Measurements from ENCODE around the gene GTPBP3.
"Not testable (repeated sequence)": the region's sequence is repeated elsewhere in the genome, so short reads cannot be mapped to it uniquely, and the experiment has no call there.

Gene GTPBP3

DNA sequence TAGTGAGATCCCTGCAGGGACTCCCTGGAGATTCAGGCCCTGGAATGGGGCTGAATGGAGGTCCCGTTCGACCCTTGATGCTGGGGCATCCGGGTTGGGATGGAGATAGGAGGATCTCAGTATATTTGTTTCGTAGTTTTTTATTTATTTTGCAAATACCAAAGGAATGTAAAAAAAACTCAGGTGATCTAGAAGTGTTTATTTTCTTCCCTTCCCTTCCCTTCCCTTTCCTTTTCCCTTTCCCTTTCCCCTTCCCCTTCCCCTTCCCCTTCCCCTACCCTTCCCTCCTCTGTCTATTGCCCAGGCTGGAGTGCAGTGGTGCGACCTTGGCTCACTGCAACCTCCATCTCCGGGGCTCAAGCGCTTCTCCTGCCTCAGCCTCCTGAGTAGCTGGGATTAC is 4.5 kb downstream of the GTPBP3 start:
- no peak for DNase-seq

DNA sequence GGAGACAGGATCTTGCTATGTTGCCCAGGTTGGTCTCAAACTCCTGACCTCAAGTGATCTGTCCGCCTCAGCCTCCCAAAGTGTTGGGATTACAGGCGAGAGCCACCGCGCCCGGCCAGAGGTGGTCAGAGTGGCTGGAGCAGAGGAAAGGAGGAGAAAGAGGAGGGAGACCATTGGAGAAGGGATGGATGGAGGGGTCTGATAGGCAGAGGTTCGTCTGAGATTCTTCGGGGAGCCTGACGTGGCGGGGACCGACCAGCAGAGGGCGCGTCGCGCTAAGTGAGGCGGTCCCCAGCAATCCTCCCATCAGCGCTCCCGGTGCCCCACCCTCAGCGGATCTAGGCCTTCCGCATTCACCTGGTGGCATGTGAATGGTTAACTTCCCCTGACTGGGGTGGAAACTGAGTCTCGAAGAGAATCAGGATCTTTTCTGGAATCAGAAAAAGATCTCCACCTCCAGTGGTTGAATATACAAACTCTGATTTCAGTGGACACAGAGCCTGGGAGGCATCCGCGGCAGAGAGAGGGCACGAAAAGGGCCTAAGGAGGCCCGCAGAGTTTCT is 8.8 kb downstream of the GTPBP3 start:
- DNase-seq: peak; percentile 83

DNA sequence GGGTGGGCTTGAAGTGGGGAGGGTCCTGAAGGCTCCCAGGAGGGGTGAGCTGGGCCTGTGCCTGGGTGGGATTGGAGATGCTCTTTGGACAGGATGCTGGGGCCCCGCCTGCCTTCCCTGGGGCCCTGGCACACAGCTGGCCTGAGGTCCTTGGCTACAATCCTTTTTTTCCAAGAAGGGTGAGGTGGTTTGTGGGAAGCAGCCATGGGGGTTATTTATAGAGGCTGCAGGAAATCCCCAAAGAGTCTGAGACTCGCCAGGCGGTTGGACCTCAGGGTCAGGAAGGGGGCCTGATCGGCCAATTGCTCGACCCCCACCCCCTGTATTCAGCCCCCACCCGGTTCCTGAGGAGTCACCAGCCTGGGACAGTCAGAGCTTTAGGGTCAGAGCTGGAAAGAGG is 10.0 kb downstream of the GTPBP3 start:
- DNase-seq: peak; percentile 17

DNA sequence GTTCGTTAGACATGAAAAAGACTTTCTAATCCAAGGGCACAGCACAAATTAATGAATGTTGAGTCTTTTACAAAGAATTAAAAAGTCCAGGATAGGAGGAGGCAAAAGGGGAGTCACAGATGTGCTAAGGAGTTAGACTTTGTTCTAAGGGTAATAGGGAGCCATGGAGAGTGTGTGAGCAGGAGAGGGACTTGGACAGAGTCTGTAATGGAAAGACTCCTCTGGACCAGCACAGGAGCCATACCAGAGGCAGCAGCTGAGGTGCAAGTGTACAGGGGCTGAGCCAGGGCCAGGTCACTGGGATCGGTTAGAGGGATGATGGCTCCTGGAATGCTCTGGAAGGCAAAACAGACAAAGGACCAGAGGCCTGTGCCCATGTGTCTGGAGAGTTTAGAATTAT is 10.5 kb downstream of the GTPBP3 start:
- DNase-seq: no peak

DNA sequence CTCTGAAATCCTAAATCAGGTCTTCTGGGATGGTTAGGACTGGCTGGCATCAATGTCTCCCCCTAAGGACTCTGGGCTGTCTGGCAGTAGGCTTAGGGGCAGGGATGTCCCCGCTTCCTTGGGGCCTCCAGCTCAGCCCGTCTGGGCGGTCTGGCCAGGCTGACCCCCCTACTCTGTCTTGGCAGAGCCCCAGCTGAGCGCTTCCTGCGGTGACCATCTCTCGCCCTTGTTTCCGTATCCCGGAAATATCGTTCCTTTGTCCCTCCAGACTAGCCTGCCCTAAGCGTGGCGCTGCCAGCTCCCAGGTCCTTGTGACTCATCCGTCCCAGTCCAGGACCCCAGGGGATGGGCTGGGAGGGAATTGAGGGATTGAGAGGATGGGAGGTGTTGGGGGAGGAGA is 11.3 kb downstream of the GTPBP3 start:
- no peak for DNase-seq

DNA sequence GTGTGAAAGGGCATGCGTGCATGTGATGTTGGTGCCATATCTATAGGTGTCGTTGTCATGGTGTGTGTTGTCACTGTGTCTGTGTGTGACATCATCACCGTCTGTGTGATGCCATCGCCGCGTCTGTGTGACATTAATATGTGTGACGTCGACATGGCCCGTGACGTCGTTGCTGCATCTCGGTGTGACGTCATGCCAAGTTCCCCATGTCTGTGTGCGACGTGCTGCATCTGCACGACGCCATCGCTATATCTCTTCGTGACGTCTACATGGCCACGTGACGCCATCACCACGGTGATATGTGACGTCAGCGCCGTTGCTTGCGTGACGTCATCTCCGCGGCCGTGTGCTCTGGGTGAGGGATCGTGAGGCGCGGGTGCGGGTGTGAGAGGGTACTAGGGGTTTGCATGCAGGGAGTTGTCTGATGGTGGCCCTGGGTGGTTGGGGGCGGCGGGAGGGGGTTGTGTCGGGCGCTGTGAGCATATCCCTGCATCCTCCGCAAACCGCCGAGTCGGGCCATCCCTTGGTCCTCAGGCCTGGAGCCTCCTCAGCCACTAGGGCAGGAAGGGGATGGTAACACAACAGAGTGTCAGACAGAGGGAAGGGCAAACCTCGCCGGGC is 14.6 kb downstream of the GTPBP3 start:
- DNase-seq: no peak

DNA sequence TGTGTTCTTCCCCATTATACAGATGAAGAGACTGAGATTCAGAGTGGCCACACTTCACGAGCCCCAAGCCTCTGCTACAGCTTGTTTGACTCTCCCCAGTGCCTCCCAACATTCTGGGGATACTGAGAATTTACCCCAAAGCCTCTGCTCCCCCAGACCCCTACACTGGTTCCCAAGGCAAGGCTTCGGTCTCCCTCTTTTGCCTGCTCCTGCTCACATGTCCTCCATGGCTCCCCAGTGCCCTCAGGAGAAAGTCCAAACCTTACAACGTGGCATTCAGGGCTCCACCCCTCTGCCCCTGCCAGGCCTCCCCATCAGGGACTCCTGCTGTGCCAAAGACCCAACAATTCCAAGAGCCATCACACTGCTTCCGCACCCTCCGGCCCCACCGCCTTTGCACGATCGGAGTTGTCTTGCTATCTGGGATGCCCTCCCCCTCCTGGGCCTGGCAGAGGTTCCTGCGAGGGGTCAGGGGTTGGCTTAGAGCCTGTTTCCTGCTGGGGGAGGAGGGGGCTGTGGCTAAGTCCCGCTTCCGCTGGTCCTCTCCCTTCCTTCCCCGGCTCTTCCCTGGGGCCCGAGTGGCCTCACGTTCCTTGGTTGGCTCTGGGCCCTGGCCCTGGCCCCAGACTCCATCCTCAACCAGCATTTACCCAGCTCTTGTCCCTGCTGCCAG is 15.4 kb downstream of the GTPBP3 start:
- DNase-seq: no peak

DNA sequence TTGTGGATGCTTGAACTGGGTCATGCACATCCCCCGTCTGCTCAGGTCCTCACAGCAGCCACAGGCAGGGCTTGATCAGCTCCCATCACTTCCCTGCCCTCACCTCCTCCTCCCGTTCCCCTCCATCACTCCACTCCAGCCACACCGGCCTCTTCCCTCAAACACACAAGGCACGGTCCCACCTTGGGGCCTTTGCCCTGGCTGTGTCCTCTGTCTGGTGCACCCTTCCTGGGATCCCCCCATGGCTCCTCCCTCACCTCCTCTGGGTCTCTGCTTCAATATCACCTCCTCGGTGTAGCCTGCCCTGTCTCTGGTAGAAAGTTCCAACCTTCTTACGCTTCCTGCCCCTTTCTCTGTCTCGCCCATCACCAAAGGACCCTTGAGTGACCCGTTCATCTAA is 16.0 kb downstream of the GTPBP3 start:
- no peak for DNase-seq

DNA sequence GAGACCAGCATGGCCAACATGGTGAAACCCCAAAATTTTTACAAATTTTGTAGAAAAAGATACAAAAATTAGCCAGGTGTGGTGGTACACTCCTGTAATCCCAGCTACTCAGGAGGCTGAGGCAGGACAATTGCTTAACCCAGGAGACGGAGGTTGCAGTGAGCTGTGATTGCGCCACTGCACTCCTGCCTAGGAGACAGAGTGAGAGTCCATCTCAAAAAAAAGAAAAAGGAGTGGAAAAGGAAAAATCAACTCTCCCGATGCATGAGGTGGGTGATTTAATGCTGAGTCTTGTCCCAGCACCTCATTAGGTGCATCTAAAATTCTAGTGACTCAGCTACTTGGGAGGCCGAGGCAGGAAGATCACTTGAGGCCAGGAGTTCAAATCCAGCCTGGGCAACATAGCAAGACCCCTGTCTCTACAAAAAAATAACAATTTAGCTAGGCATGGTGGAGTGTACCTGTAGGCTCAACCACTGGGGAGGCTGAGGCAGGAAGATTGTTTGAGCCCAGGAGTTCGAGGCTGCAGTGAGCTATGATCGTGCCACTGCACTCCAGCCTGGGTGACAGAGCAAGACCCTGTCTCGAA is 19.8 kb downstream of the GTPBP3 start:
- no peak for DNase-seq

DNA sequence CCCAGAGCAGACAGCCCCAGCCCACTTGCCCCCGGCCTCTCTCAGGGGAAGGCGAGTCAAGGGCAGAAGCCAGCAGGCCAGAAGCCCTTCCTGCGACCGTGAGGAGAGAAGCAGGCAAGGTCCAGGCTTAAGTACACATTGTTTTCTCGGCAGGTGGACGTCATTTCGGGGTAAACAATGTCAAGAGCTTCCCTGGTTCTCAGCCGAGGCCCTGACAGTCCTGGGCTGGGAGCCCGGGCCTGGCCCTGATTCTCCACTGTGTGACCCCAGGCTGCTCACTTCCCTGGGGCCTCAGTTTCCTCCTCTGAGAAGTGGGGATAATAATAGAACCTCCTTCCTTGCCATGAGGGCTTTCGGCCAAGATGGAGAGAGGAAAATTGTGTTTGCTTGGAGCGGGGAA is 20.4 kb downstream of the GTPBP3 start:
- no peak for DNase-seq

DNA sequence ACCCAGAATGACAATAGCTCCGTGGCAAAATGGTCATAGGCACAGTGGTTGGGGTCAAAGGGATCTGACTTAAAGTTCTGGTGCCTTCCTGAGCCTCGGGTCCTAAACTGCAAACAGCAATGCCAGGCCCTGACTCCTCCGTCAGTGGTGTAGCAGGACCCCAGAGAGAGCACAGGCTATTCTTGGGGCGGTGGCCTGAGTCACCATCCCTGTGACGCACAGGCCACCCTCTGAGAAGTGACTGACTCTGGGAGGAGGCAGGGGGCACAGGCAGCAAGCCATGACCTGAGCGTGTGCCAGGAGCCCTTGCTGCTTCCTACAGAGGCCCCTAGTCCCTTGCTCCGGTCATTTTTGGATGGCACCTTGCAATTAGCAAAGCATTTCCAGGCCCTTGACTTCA is 21.0 kb downstream of the GTPBP3 start:
- no peak for DNase-seq

DNA sequence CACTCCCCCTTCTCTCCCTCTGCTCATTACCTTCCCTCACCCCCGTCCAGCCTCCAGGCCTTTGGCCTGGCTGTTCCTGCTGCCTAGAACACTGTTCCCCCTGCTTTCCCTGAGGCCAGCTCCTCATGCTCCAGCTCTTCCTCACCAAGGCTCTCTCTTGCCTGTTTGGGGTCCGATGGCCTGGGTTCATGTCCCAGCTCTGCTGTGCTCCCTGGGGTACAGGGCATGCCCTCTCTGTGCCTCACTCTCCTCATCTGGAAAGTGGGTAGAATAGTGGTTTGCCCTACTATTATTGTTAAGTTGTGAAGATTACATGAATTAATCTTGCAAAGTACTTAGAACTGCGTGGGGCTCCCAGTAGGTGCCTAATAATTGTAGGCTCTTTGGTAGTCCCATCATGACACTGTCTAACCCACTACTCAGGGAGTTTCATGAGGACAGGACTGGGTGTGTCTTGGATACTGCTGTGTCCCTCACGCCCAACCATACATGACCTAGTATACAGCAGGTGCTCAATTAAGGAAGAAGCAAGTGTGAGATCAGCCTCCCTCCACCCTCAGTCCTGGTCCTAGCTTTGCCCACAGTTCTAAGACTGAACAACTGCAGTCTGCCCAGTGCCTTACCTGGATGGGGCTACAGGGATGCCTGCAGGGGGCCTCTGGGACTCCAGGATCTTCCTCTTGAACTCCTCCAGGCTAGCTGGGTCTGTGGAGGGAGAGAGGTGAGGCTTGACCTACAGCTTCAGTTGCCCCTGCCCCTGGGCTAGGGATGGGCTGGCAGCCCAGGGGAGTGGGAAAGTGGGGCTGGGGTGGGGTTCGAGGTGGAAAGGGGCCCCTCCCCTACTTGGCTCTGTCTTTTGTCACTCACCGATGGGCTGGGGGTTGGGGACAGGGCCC is 22.8 kb downstream of the GTPBP3 start:
- no peak for DNase-seq

DNA sequence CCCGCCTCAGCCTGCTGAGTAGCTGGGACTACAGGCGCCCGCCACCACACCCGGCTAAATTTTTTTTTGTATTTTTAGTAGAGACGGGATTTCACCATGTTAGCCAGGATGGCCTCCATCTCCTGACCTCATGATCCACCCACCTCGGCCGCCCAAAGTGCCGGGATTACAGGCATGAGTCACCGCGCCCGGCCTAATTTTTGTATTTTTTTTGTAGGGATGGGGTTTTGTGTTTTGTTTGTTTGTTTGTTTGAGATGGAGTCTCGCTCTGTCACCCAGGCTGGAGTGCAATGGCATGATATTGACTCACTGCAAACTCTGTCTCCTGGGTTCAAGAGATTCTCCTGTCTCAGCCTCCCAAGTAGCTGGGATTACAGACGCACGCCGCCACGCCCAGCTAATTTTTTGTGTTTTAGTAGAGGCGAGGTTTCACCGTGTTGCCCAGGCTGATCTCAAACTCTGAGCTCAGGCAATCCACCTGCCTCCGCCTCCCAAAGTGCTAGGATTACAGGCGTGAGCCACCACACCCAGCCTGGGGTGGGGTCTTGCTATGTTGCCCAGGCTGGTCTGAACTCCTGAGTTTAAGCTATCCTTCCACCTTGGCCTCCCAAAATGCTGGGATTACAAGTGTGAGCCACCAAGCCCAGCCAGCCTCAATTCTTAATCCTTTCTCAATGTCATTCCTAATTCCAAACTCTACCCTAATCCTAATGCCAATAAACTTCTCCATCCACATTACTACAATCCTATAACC is 26.7 kb downstream of the GTPBP3 start:
- DNase-seq: not testable (repeated sequence)

DNA sequence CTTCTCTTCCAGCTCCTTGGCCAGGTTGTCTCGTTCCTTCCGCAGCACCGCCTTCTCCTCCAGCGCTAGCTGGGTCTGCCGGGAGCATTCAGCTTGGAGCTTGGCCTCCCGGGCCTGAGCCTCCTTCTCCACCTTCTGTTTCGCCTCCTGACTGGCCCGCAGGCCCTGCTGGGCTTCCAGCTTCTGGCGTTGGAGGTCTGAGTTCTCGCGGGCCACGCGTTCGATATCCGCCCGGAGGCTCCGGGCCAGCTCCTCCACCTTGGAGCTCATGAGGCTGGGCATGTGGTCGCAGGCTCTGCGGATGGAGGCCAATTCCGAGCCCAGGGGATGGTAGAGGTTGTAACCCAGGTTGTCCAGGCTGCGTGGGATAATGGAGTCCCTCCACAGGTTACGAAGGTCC is 28.0 kb downstream of the GTPBP3 start:
- DNase-seq: no peak

DNA sequence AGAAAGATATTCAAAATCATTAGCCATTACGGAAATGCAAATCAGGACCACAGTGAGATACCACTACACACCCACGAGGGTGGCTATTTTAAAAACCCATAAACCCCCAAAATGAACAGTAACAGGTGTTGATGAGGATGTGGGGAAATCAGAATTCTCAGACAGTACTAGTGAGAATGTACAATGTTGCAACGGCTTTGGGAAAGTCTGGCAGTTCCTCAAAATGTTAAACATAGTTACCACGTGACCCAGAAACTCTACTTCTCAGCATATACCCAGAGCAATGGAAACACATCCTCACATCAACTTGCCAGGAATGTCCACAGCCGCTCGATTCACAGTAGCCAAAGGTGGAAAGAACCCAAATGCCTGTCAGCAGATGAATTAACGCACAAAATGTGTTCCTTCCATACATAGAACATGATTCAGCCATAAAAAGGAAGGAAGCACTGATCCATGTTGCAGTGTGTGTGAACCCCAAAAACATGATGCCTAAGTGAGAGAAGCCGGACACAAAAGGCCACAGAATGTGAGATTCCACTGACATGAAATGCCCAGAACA is 32.8 kb downstream of the GTPBP3 start:
- peak; percentile 87 for DNase-seq

DNA sequence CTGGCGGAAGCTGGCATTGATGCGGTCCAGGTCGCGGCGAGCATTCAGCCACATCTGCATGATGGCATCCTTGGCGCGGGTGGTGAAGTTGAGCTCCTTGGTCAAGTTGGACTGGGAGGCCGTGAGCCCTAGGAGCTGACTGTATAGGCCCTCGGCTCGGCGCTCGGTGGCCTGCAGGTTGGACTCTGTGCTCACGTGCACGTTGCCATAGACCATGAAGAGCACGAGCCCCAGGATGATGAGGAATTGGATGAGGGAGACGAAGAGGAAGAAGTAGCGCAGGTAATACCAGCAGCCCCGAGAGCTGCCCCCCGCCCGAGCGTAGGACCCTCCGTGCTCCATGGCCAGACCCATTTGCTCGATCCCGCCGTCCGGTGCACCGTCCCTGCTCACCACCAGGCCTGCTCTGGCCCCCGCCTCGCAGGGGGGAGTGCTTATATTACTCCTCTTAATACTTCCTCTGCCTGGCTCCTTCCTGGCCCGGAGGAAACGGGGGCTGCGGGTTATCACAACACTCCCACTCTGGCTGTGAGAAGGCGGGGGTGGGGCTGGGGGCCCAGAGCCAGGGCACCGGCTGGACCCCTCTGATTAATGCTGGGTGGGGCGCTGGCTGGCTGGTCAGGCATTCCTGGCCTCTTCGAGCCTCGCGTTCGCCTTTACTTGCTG is 39.7 kb downstream of the GTPBP3 start, which contains the start of gene PLVAP:
Gene PLVAP, minus strand, starts transcription at position 408 of the 666 bp plus-strand sequence. Its CDS starts 54 bp downstream, at position 354.
- no peak for DNase-seq

DNA sequence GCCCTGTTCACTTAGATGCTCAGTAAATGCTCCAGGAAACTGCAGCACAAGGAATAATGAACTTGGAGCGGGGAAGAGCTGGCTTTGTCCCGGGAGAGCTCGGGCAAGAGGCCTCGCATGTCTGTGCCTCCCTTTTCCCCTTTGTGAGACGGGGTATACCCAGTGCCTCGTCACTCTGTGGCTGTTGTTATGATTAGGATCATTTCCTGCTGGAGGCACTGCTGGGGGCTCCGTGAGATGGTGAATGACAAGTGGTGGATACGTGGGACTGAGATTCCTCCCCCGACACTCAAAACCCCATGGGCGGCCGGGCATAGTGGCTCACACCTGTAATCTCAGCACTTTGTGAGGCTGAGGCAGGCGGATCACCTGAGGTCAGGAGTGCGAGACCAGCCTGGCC is 40.9 kb downstream of the GTPBP3 start:
- DNase-seq: no peak

DNA sequence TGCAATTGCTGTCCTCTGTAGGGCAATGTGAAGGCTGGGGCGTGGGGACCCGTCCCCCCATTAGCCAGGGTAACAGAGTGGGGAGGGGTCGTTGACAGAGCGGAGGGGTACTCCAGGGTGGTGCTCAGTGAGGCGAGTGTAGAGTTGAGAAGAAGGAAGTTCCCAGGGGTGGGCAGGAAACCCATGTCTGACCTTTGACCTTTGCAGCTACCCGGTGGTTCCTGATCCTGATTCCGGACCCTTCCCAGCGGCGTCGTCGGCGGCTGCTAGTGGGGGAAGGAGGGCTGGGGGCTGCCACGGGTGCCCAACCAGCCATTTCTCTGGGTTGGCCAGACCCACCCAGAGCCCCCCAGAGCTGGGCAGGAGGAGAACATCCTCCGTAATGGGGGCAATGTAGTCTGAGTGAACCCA is 41.9 kb downstream of the GTPBP3 start:
- DNase-seq: no peak

DNA sequence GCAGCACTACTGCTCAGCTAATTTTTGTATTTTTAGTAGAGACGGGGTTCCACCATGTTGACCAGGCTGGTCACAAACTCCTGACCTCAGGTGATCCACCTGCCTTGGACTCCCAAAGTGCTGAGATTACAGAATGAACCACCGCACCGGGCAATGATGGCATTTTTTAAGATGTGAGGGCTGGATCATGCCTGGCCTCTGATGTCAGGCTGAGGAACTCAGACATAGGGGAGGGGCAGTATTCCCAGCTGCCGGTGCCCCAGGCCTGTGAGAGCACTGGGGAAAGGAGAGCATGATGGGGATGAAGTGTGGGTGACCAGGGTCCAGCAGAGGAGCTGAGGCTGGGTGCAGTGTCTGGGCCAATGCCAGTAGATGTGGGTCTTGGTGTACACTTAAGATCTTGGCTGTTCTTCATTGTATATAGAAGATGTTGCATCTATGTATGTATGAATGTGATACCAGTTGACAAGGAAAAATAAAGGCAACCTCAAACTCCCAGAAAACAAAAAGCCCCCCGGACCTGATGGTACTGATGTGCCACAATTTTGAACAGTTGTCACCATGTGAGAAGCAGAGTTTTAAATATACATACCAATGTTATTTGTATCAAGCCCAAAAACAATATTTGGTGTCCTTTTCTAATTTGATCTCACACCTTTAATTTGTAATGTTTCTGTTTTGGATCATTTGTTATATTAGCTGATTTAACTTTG is 43.2 kb downstream of the GTPBP3 start:
- no peak for DNase-seq

DNA sequence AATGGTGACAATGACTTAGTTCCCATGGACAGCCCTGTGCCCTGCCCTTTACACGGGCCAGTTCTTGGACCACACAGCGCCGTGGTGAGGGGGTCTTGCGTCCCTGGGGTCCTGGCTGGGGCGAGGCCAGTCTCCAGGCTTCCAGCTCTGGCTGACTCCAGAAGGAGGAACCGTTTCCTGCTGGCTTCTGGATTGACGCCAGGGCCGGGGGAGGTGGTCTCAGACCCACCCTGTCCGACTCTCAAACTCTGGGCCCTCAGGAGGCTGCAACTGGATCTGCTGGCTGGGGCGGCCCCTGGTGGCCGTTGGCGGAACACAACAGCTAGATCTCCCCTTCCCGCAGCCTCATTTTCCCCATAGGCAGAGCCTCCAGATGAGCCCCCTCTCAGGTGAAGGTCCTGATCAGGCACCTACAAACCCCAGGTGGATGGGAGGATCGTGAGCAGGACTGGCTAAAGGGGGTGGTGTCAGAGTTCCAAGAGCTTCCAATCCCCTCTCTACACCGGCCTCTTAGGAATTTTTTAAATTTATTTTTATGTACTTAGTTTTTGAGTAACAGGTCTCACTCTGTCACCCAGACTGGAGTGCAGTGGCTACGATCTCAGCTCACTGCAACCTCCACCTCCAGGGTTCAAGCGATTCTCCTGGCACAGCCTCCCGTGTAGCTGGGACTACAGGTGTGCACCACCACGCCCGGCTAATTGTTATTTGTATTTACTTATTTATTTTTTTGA is 48.7 kb downstream of the GTPBP3 start:
- peak; percentile 69 for DNase-seq

Measured in suppressor macrophage treated with lipopolysaccharide for 4 hours (primary cell).